ENCODE data around the gene ART3. TPM values are rescaled to one million over a fixed set of nuclear protein-coding genes. Genes with fewer than 3 reads are reported as not detected.
"Not testable (repeated sequence)": the region's sequence is repeated elsewhere in the genome, so short reads cannot be mapped to it uniquely, and the experiment has no call there.

Gene ART3
- under 1 TPM in 3 of 4 donors, not detected in 1; 0.19 to 0.81 (median 0.60) TPM for polyA plus RNA-seq
- long read RNA-seq, donor 1, result 0 reads
- long read RNA-seq, donor 2, result 0 reads
- long read RNA-seq, donor 3, result 0 reads
- long read RNA-seq, donor 4, result 0 reads
- long read RNA-seq, donor 5, result 0 reads
- long read RNA-seq, donor 6, result 0 reads
- long read RNA-seq, donor 7, result 0 reads
- long read RNA-seq, donor 8, result 0 reads
- long read RNA-seq, donor 9, result 0 reads
- long read RNA-seq, donor 10, result 0 reads

GRCh38 chr4:76074468-76074867 lies at the start of gene ART3:
ART3 (plus strand) TSS chr4:76074709; CDS start chr4:76075890, 1,181 bp downstream.
- 63 to 91% (median 67%) methylated on average over 1 of the region's 1 CpG for WGBS, 3 donors

GRCh38 chr4:76028350-76028765 lies 46.2 kb upstream of the ART3 start:
- H3K4me1 ChIP-seq (ENCODE audit: control insufficient read depth in 3 of 3, insufficient read depth in 2 of 3, low read depth in 1 of 3, low read length in 2 of 3), result no peaks in the 10 kb centered on the region
- H3K4me3 ChIP-seq (ENCODE audit: low read depth in 1 of 3, low read length in 3 of 3), result no peak overlapping the region
- FAIRE-seq (no peak), DNase-seq (peak in 1 of 2 donors; percentile 82)
- no peaks in the 10 kb centered on the region for H3K27me3 ChIP-seq (ENCODE audit: control insufficient read depth in 3 of 3, insufficient read depth in 3 of 3, low read length in 3 of 3)
- 4% methylated on average over 6 of the region's 6 CpGs for WGBS, 3 donors
- peak overlapping the region in 1 of 3 donors; percentile 55 for H3K27ac ChIP-seq (ENCODE audit: low read depth in 1 of 3, low read length in 2 of 3)
- H3K9me3 ChIP-seq (ENCODE audit: control insufficient read depth in 2 of 2, insufficient read depth in 1 of 2, low read depth in 1 of 2, low read length in 1 of 2), result no peaks in the 10 kb centered on the region
- H3K36me3 ChIP-seq (ENCODE audit: control insufficient read depth in 3 of 3, insufficient read depth in 2 of 3, low read depth in 1 of 3, low read length in 3 of 3), result no peaks in the 10 kb centered on the region

More at GRCh38 chr4:76074468-76074867, at the start of gene ART3:
- DNase-seq (no peak), FAIRE-seq (no peak)
- H3K9me3 ChIP-seq (ENCODE audit: control insufficient read depth in 2 of 2, insufficient read depth in 1 of 2, low read depth in 1 of 2, low read length in 1 of 2), result no peaks in the 10 kb centered on the region
- no peaks in the 10 kb centered on the region for H3K36me3 ChIP-seq (ENCODE audit: control insufficient read depth in 3 of 3, insufficient read depth in 2 of 3, low read depth in 1 of 3, low read length in 3 of 3)
- no peak within 1 kb of the TSS for H3K27ac ChIP-seq (ENCODE audit: low read depth in 1 of 3, low read length in 2 of 3)
- H3K27me3 ChIP-seq (ENCODE audit: control insufficient read depth in 3 of 3, insufficient read depth in 3 of 3, low read length in 3 of 3), result no peaks in the 10 kb centered on the region
- no peaks in the 10 kb centered on the region for H3K4me1 ChIP-seq (ENCODE audit: control insufficient read depth in 3 of 3, insufficient read depth in 2 of 3, low read depth in 1 of 3, low read length in 2 of 3)
- no peak within 1 kb of the TSS for H3K4me3 ChIP-seq (ENCODE audit: low read depth in 1 of 3, low read length in 3 of 3)

- Histone ChIP-seq H3K27me3 (ENCODE audit: control insufficient read depth in 3 of 3, insufficient read depth in 3 of 3, low read length in 3 of 3) (no peaks in the 10 kb centered on the region), H3K36me3 (ENCODE audit: control insufficient read depth in 3 of 3, insufficient read depth in 2 of 3, low read depth in 1 of 3, low read length in 3 of 3) (no peaks in the 10 kb centered on the region), H3K9me3 (ENCODE audit: control insufficient read depth in 2 of 2, insufficient read depth in 1 of 2, low read depth in 1 of 2, low read length in 1 of 2) (no peaks in the 10 kb centered on the region), H3K4me1 (ENCODE audit: control insufficient read depth in 3 of 3, insufficient read depth in 2 of 3, low read depth in 1 of 3, low read length in 2 of 3) (no peaks in the 10 kb centered on the region), H3K27ac (ENCODE audit: low read depth in 1 of 3, low read length in 2 of 3) (no peak overlapping the region), H3K4me3 (ENCODE audit: low read depth in 1 of 3, low read length in 3 of 3) (no peak overlapping the region)
- no peak for DNase-seq
- 72 to 80% (median 78%) methylated on average over 2 of the region's 2 CpGs for WGBS, 3 donors
- FAIRE-seq, result no peak
Measured at GRCh38 chr4:76029300-76029699, 45.2 kb upstream of the ART3 start.

GRCh38 chr4:76035141-76035540 lies 39.4 kb upstream of the ART3 start:
- H3K4me3 ChIP-seq (ENCODE audit: low read depth in 1 of 3, low read length in 3 of 3), result no peak overlapping the region
- H3K27me3 ChIP-seq (ENCODE audit: control insufficient read depth in 3 of 3, insufficient read depth in 3 of 3, low read length in 3 of 3), result no peaks in the 10 kb centered on the region
- 60 to 79% (median 60%) methylated on average over 3 of the region's 3 CpGs for WGBS, 3 donors
- no peaks in the 10 kb centered on the region for H3K9me3 ChIP-seq (ENCODE audit: control insufficient read depth in 2 of 2, insufficient read depth in 1 of 2, low read depth in 1 of 2, low read length in 1 of 2)
- FAIRE-seq (no peak), DNase-seq (no peak)
- peaks cover 0 to 2% (median 0%) of the 10 kb centered on the region in 3 donors for H3K4me1 ChIP-seq (ENCODE audit: control insufficient read depth in 3 of 3, insufficient read depth in 2 of 3, low read depth in 1 of 3, low read length in 2 of 3)
- peak overlapping the region in 1 of 3 donors; percentile 4 for H3K27ac ChIP-seq (ENCODE audit: low read depth in 1 of 3, low read length in 2 of 3)
- no peaks in the 10 kb centered on the region for H3K36me3 ChIP-seq (ENCODE audit: control insufficient read depth in 3 of 3, insufficient read depth in 2 of 3, low read depth in 1 of 3, low read length in 3 of 3)

GRCh38 chr4:76035799-76036380 lies 38.6 kb upstream of the ART3 start, which contains the start of gene CXCL11:
CXCL11 (minus strand) TSS chr4:76036070; CDS start chr4:76035987, 83 bp downstream.
- H3K4me3 ChIP-seq (ENCODE audit: low read depth in 1 of 3, low read length in 3 of 3), result no peak within 1 kb of the TSS
- H3K36me3 ChIP-seq (ENCODE audit: control insufficient read depth in 3 of 3, insufficient read depth in 2 of 3, low read depth in 1 of 3, low read length in 3 of 3), result no peaks in the 10 kb centered on the region
- FAIRE-seq (no peak), DNase-seq (no peak)
- 64 to 69% (median 64%) methylated on average over 2 of the region's 2 CpGs for WGBS, 3 donors
- H3K4me1 ChIP-seq (ENCODE audit: control insufficient read depth in 3 of 3, insufficient read depth in 2 of 3, low read depth in 1 of 3, low read length in 2 of 3), result peaks cover 0 to 2% (median 0%) of the 10 kb centered on the region in 3 donors
- no peaks in the 10 kb centered on the region for H3K9me3 ChIP-seq (ENCODE audit: control insufficient read depth in 2 of 2, insufficient read depth in 1 of 2, low read depth in 1 of 2, low read length in 1 of 2)
- H3K27ac ChIP-seq (ENCODE audit: low read depth in 1 of 3, low read length in 2 of 3), result peak within 1 kb of the TSS in 1 of 3 donors; percentile 4
- H3K27me3 ChIP-seq (ENCODE audit: control insufficient read depth in 3 of 3, insufficient read depth in 3 of 3, low read length in 3 of 3), result no peaks in the 10 kb centered on the region

- Histone ChIP-seq H3K4me3 (ENCODE audit: low read depth in 1 of 3, low read length in 3 of 3) (no peak overlapping the region), H3K27ac (ENCODE audit: low read depth in 1 of 3, low read length in 2 of 3) (no peak overlapping the region), H3K27me3 (ENCODE audit: control insufficient read depth in 3 of 3, insufficient read depth in 3 of 3, low read length in 3 of 3) (no peaks in the 10 kb centered on the region), H3K36me3 (ENCODE audit: control insufficient read depth in 3 of 3, insufficient read depth in 2 of 3, low read depth in 1 of 3, low read length in 3 of 3) (no peaks in the 10 kb centered on the region), H3K9me3 (ENCODE audit: control insufficient read depth in 2 of 2, insufficient read depth in 1 of 2, low read depth in 1 of 2, low read length in 1 of 2) (no peaks in the 10 kb centered on the region), H3K4me1 (ENCODE audit: control insufficient read depth in 3 of 3, insufficient read depth in 2 of 3, low read depth in 1 of 3, low read length in 2 of 3) (peaks cover 0 to 2% (median 0%) of the 10 kb centered on the region in 3 donors)
- WGBS, 3 donors, result 94 to 96% (median 94%) methylated on average over 3 of the region's 3 CpGs
- FAIRE-seq (no peak), DNase-seq (no peak)
Measured at GRCh38 chr4:76036855-76037254, 37.7 kb upstream of the ART3 start.

- 68 to 82% (median 80%) methylated on average over 16 to 17 of the region's 18 CpGs for WGBS, 3 donors
- not testable (repeated sequence) for H3K27ac ChIP-seq (ENCODE audit: low read depth in 1 of 3, low read length in 2 of 3); H3K27me3 ChIP-seq (ENCODE audit: control insufficient read depth in 3 of 3, insufficient read depth in 3 of 3, low read length in 3 of 3); H3K4me1 ChIP-seq (ENCODE audit: control insufficient read depth in 3 of 3, insufficient read depth in 2 of 3, low read depth in 1 of 3, low read length in 2 of 3); H3K36me3 ChIP-seq (ENCODE audit: control insufficient read depth in 3 of 3, insufficient read depth in 2 of 3, low read depth in 1 of 3, low read length in 3 of 3); H3K9me3 ChIP-seq (ENCODE audit: control insufficient read depth in 2 of 2, insufficient read depth in 1 of 2, low read depth in 1 of 2, low read length in 1 of 2); H3K4me3 ChIP-seq (ENCODE audit: low read depth in 1 of 3, low read length in 3 of 3); DNase-seq; FAIRE-seq
Measured at GRCh38 chr4:76042241-76042998, 32.1 kb upstream of the ART3 start.

- not testable (repeated sequence) for H3K36me3 ChIP-seq (ENCODE audit: control insufficient read depth in 3 of 3, insufficient read depth in 2 of 3, low read depth in 1 of 3, low read length in 3 of 3); FAIRE-seq; H3K9me3 ChIP-seq (ENCODE audit: control insufficient read depth in 2 of 2, insufficient read depth in 1 of 2, low read depth in 1 of 2, low read length in 1 of 2); H3K4me3 ChIP-seq (ENCODE audit: low read depth in 1 of 3, low read length in 3 of 3); H3K4me1 ChIP-seq (ENCODE audit: control insufficient read depth in 3 of 3, insufficient read depth in 2 of 3, low read depth in 1 of 3, low read length in 2 of 3); H3K27me3 ChIP-seq (ENCODE audit: control insufficient read depth in 3 of 3, insufficient read depth in 3 of 3, low read length in 3 of 3); H3K27ac ChIP-seq (ENCODE audit: low read depth in 1 of 3, low read length in 2 of 3); DNase-seq
- 97 to 98% (median 97%) methylated on average over 14 to 16 of the region's 18 CpGs for WGBS, 3 donors
Measured at GRCh38 chr4:76043306-76043705, 31.2 kb upstream of the ART3 start.
